Mesodermal cell (in vitro differentiated cells): Measurements from ENCODE around the gene CDV3.

Experiments used
- H3K27ac ChIP-seq: 2 replicates; pipeline ENCODE4 v1.7.0; 2013; ENCODE audit warnings: mild to moderate bottlenecking, low read depth, low read length, moderate library complexity; ENCODE audit not compliant: severe bottlenecking
- H3K36me3 ChIP-seq: 2 replicates; pipeline ENCODE4 v1.7.1; 2013; ENCODE audit warnings: mild to moderate bottlenecking, low read length, moderate library complexity; ENCODE audit not compliant: control insufficient read depth, insufficient read depth
- H3K4me1 ChIP-seq: one replicate; pipeline ENCODE4 v1.7.1; 2013; ENCODE audit warnings: mild to moderate bottlenecking, low read length; ENCODE audit not compliant: insufficient read depth, control insufficient read depth, poor library complexity, severe bottlenecking
- H3K4me3 ChIP-seq: 2 replicates; pipeline ENCODE4 v1.7.0; 2013; ENCODE audit warnings: low read length, control low read depth, mild to moderate bottlenecking; ENCODE audit not compliant: insufficient read depth, poor library complexity, severe bottlenecking; ENCODE audit errors: extremely low read depth
- H3K9me3 ChIP-seq: 2 replicates; pipeline ENCODE4 v1.7.1; 2013; ENCODE audit warnings: mild to moderate bottlenecking, low read length, moderate library complexity; ENCODE audit not compliant: control insufficient read depth
- WGBS, 2 experiments: methylation state at CpG; one replicate each; pipeline ENCODE4 v1.1.5; 2013; ENCODE audit warnings: missing lambda C conversion rate in 2 of 2; ENCODE audit not compliant: insufficient coverage in 2 of 2; 5-methylcytosine and 5-hydroxymethylcytosine counted together

The CDV3 gene

GRCh38 chr3:133568294-133569014 is 5.0 kb upstream of the CDV3 start:
- peak overlapping the region; percentile 82 for H3K27ac ChIP-seq
- H3K4me1 ChIP-seq: peaks cover 44% of the 10 kb centered on the region
- 80 to 83% methylated on average over 5 to 8 of the region's 8 CpGs for WGBS, 2 experiments
- H3K4me3 ChIP-seq: no peak overlapping the region
- no peaks in the 10 kb centered on the region for H3K36me3 ChIP-seq
- no peaks in the 10 kb centered on the region for H3K9me3 ChIP-seq

- peaks cover 5% of the 10 kb centered on the region for H3K36me3 ChIP-seq
- peak overlapping the region; percentile 96 for H3K27ac ChIP-seq
- no peak overlapping the region for H3K4me3 ChIP-seq
- no peaks in the 10 kb centered on the region for H3K9me3 ChIP-seq
- peaks cover 43% of the 10 kb centered on the region for H3K4me1 ChIP-seq
- WGBS, 2 experiments: 91 to 98% methylated on average over 5 of the region's 5 CpGs
Observed at GRCh38 chr3:133570139-133570936, 3.1 kb upstream of the CDV3 start.

- Histone ChIP-seq H3K4me3 (no peak overlapping the region), H3K27ac (peak overlapping the region; percentile 96), H3K4me1 (peaks cover 43% of the 10 kb centered on the region), H3K9me3 (no peaks in the 10 kb centered on the region), H3K36me3 (peaks cover 10% of the 10 kb centered on the region)
- WGBS, 2 experiments: 88 to 94% methylated on average over 1 of the region's 2 CpGs
Observed at GRCh38 chr3:133570937-133571320, 2.6 kb upstream of the CDV3 start.

- Histone ChIP-seq H3K4me3 (peak overlapping the region; percentile 17), H3K27ac (peak overlapping the region; percentile 91), H3K9me3 (no peaks in the 10 kb centered on the region), H3K36me3 (peaks cover 24% of the 10 kb centered on the region), H3K4me1 (peaks cover 43% of the 10 kb centered on the region)
- 86 to 98% methylated on average over 11 to 14 of the region's 19 CpGs for WGBS, 2 experiments
Observed at GRCh38 chr3:133572158-133573053, 1.1 kb upstream of the CDV3 start.

GRCh38 chr3:133573054-133573628 is 345 bp upstream of the CDV3 start:
- Histone ChIP-seq H3K4me3 (peak overlapping the region; percentile 52), H3K9me3 (no peaks in the 10 kb centered on the region)

GRCh38 chr3:133574260-133574881 is 885 bp downstream of the CDV3 start:
- peaks cover 44% of the 10 kb centered on the region for H3K36me3 ChIP-seq
- H3K4me3 ChIP-seq: peak overlapping the region; percentile 82
- H3K4me1 ChIP-seq: peaks cover 36% of the 10 kb centered on the region
- peak overlapping the region; percentile 95 for H3K27ac ChIP-seq
- 0% methylated on average over 43 to 46 of the region's 54 CpGs for WGBS, 2 experiments
- no peaks in the 10 kb centered on the region for H3K9me3 ChIP-seq

More at GRCh38 chr3:133573054-133573628, 345 bp upstream of the CDV3 start:
- peaks cover 47% of the 10 kb centered on the region for H3K4me1 ChIP-seq
- WGBS, 2 experiments: 0 to 1% methylated on average over 24 to 32 of the region's 33 CpGs
- H3K27ac ChIP-seq: peak overlapping the region; percentile 95
- peaks cover 32% of the 10 kb centered on the region for H3K36me3 ChIP-seq

- Histone ChIP-seq H3K27ac (peak overlapping the region; percentile 95), H3K4me3 (peak overlapping the region; percentile 82), H3K4me1 (peaks cover 29% of the 10 kb centered on the region), H3K36me3 (peaks cover 49% of the 10 kb centered on the region), H3K9me3 (no peaks in the 10 kb centered on the region)
- WGBS, 2 experiments: 0 to 14% methylated on average over 2 of the region's 4 CpGs
Observed at GRCh38 chr3:133575086-133575485, 1.6 kb downstream of the CDV3 start.

- Histone ChIP-seq H3K36me3 (peaks cover 60% of the 10 kb centered on the region), H3K4me3 (peak overlapping the region; percentile 82), H3K9me3 (no peaks in the 10 kb centered on the region), H3K27ac (no peak overlapping the region), H3K4me1 (peaks cover 18% of the 10 kb centered on the region)
- WGBS, 2 experiments: 81 to 84% methylated on average over 2 to 3 of the region's 3 CpGs
Observed at GRCh38 chr3:133576169-133576568, 2.7 kb downstream of the CDV3 start.

- Histone ChIP-seq H3K4me3 (no peak overlapping the region), H3K4me1 (peaks cover 6% of the 10 kb centered on the region), H3K9me3 (no peaks in the 10 kb centered on the region), H3K36me3 (peaks cover 82% of the 10 kb centered on the region), H3K27ac (peak overlapping the region; percentile 12)
- WGBS, 2 experiments: 60% methylated on average over 1 of the region's 1 CpG; no CpG with 5 or more reads in 1 of the 2 experiments
Observed at GRCh38 chr3:133578548-133579191, 5.2 kb downstream of the CDV3 start.
